ENCODE results near the gene BHLHA9. TPM values are rescaled to one million over a fixed set of nuclear protein-coding genes. Genes with fewer than 3 reads are reported as not detected.
"Not testable (repeated sequence)": the region's sequence is repeated elsewhere in the genome, so short reads cannot be mapped to it uniquely, and the experiment has no call there.

Gene BHLHA9
- polyA plus RNA-seq (2013, experiment 1 of 2; ENCODE audit: insufficient read length): not detected
- not detected for polyA plus RNA-seq (2013, experiment 2 of 2; ENCODE audit: insufficient read length)

- no peak for DNase-seq
Observed at GRCh38 chr17:1270210-1271029, at the start of gene BHLHA9. TSS of gene BHLHA9 (plus strand) at chr17:1270444. CDS start at chr17:1270564, 120 bp downstream.

DNA sequence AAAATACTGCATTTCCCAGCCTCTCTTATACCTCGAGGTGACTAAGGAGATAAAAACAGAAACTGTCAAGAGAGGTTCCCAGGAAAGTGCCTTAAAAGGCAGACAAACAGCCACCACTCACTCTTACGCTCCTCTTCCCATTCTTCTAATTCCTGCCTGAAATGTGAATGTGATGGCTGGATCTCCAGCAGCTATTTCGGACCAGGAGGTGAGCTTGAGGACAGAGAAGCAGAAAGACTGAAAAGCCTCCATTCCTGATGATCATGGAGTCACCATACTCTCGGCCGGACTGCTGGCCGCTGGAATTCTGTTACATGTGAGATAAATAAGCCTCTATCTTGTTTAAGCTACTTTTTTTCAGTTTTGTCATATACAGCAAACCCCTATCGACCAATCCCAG is 49.0 kb upstream of the BHLHA9 start:
- DNase-seq: no peak

GRCh38 chr17:1222321-1222720 is 47.9 kb upstream of the BHLHA9 start:
- no peak for DNase-seq

GRCh38 chr17:1223662-1224061 is 46.6 kb upstream of the BHLHA9 start:
- DNase-seq: no peak

GRCh38 chr17:1224330-1224729 is 45.9 kb upstream of the BHLHA9 start:
- DNase-seq: no peak

DNA sequence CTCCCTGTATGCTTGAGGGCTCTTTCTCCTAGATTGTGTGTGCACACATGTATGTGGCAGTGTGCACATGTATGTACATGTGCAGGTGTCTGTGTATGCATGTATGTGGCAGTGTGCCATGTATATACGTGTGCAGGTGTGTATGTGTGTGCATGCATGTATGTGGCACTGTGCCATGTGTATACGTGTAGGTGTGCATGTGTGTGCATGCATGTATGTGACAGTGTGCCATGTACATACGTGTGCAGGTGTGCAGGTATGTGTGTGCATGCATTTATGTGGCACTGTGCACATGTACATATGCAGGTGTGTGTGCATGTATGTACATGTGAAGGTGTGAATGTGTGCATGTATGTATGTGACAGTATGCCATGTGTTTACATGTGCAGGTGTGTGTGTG is 43.9 kb upstream of the BHLHA9 start:
- no peak for DNase-seq

DNA sequence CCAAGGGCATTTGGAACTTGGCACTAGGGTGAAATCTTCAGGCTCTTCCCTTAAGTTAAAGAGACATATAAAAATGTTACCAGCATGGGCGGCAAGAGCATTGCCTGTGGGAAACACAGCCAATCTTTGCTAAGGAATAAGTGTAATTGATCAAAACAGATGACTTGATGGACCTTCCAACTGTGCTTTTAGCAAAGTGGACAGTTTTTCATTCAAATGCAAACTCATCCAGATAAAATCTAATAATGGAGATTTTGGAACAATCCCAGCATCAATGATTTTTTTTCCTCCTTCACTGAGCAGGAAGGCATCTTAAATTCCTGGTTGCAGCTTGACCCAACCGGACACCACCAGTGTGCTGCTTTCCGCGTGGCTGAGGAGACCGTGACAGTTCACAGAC is 42.9 kb upstream of the BHLHA9 start:
- no peak for DNase-seq

- DNase-seq: no peak
Observed at GRCh38 chr17:1227917-1228780, 42.1 kb upstream of the BHLHA9 start.

GRCh38 chr17:1228781-1229348 is 41.4 kb upstream of the BHLHA9 start:
- DNase-seq: no peak

GRCh38 chr17:1229349-1229899 is 40.8 kb upstream of the BHLHA9 start:
- DNase-seq: no peak

DNA sequence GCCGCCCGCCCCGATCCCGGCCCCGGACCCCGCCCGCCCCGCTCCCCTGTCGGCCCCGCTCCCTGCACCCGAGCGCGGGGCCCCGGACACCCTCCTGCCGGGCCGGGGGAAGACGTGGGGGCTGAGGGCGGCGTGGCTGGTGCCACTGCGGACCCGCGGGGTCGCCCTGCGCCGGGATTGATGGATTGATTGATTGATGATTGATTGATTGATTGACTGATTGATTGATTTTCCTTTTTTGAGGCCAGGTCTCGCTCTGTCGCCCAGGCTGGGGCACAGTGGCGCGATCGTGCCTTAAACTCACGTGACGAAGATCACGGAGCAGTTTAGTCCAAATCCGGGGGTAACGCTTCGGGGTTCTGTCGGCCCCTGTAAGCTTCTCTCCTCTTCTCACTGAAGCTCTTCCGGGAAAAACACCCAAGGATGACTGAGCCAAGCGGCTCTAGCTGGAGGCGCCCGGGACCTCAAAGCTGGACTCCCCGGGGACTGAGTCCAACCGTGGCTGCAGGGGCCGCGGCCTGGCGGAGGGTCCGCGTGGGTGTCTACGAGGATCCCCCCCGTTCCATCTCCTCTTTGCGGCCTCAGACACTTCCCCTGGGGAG is 40.2 kb upstream of the BHLHA9 start:
- DNase-seq: no peak

GRCh38 chr17:1231456-1231855 is 38.8 kb upstream of the BHLHA9 start:
- no peak for DNase-seq

DNA sequence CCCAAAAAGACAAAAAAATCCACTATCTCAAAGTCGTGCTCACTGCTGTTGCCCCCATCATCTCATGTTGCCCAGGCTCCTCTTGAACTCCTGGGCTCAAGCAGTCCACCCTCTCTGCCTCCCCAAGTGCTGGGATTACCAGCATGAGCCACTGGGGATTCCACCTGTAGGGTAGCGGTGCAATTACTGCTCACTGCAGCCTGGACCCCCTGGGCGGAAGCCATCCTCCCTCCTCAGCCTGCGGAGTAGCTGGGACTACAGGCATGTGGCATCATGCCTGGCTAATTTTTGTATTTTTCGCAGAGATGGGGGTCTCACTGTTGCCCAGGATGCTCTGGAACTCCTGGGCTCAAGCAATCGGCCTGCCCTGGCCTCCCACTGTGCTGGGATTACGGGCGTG is 37.9 kb upstream of the BHLHA9 start:
- no peak for DNase-seq

GRCh38 chr17:1232786-1233185 is 37.5 kb upstream of the BHLHA9 start:
- peak; percentile 61 for DNase-seq

DNA sequence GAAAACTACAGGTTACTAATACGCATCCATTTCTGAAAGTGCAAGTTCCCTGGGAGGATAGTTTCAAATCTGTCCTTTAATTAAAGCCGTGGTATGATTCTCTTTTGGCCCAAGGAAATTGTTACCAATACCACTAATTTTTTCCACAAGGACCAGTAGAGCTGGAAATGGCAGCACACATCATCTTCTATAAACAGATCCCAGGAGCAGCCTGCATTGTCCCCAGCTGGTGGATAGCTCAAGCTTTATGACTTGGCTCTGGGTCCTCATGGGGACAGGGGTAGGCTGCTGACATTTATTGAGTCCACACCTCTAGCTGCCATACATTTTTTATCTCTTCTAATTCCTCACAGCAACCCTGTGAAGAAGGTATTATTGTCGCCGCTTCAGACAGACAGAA is 35.8 kb upstream of the BHLHA9 start:
- no peak for DNase-seq

- DNase-seq: no peak
Observed at GRCh38 chr17:1237471-1237870, 32.8 kb upstream of the BHLHA9 start.

DNA sequence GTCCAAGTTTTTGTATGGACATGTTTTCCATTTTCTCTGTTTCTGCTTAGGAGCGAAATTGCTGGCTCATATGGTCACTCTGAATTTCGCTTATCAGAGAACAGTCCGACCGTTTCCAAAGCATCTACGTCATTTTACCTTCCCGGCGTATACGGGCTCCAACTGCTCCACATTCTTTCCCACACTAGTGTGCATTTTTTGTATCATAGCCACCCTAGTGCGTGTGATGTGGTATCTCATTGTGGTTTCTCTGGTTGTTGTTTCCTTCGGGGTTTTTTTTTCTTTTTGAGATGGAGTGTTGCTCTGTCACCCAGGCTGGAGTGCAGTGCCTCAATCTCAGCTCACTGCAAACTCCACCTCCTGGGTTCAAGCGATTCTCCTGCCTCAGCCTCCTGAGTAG is 31.0 kb upstream of the BHLHA9 start:
- peak; percentile 44 for DNase-seq

- not testable (repeated sequence) for DNase-seq
Observed at GRCh38 chr17:1240426-1240825, 29.8 kb upstream of the BHLHA9 start.

- DNase-seq: no peak
Observed at GRCh38 chr17:1241929-1242328, 28.3 kb upstream of the BHLHA9 start.

GRCh38 chr17:1244606-1245012 is 25.6 kb upstream of the BHLHA9 start:
- no peak for DNase-seq

- no peak for DNase-seq
Observed at GRCh38 chr17:1251866-1252608, 18.2 kb upstream of the BHLHA9 start.

- no peak for DNase-seq
Observed at GRCh38 chr17:1255041-1255440, 15.2 kb upstream of the BHLHA9 start.
